Measurements from ENCODE around the gene N4BP2. TPM values are rescaled to one million over a fixed set of nuclear protein-coding genes. Genes with fewer than 3 reads are reported as not detected.

The N4BP2 gene
- total RNA-seq, 6 experiments from 2014 or later = 1.0 to 2.1 (median 1.9) TPM

GRCh38 chr4:40206426-40206825, 149.8 kb downstream of the N4BP2 start:
- no peak for TF ChIP-seq CTCF (IDR thresholded peaks at IDR 0.05)
- H3K27ac Mint-ChIP-seq = no peak overlapping the region

More at GRCh38 chr4:40206426-40206825, 149.8 kb downstream of the N4BP2 start:
- peaks cover 3% of the 10 kb centered on the region for H3K4me1 Mint-ChIP-seq (ENCODE audit: low read depth)
- no peak for DNase-seq
- H3K27me3 Mint-ChIP-seq (ENCODE audit: insufficient read depth) = peaks cover 28% of the 10 kb centered on the region
- H3K4me3 Mint-ChIP-seq = no peak overlapping the region
- H3K9me3 Mint-ChIP-seq = no peaks in the 10 kb centered on the region
- H3K36me3 Mint-ChIP-seq (ENCODE audit: low read depth) = no peaks in the 10 kb centered on the region

Other genes with a start within 250 kb of the N4BP2 start
- gene PDS5A, start 78.9 kb upstream of the N4BP2 start, total RNA-seq (2021; fragmentation: NEBNext Ultra II Directional; extraction: Animal tissue kit (Norgen Biotek cat#: 25700)) = 10 to 100 TPM; 41.0 to 49.8 (median 46.8) TPM
- not detected for gene RHOH, start 140.2 kb downstream of the N4BP2 start, total RNA-seq (2021; fragmentation: NEBNext Ultra II Directional; extraction: Animal tissue kit (Norgen Biotek cat#: 25700))